Fibroblast of mammary gland (primary cell): ENCODE data around the gene CTTN.

ENCODE experiments used
- DNase-seq: peaks from one replicate; pipeline ENCODE4 v3.0.0-alpha.2; 2010; ENCODE audit warnings: low read depth
- H3K4me3 ChIP-seq: 2 replicates; pipeline ENCODE4 v1.5.1; 2011; ENCODE audit warnings: low read depth, mild to moderate bottlenecking, low read length, moderate library complexity; ENCODE audit not compliant: control insufficient read depth
- TF ChIP-seq, protein P1 (sequence below): conservative IDR thresholded peaks from 2 replicates; pipeline ENCODE4 v1.5.1; 2011; ENCODE audit warnings: low read depth, low read length, inconsistent platforms; ENCODE audit not compliant: control insufficient read depth, insufficient read depth

The CTTN gene

DNA sequence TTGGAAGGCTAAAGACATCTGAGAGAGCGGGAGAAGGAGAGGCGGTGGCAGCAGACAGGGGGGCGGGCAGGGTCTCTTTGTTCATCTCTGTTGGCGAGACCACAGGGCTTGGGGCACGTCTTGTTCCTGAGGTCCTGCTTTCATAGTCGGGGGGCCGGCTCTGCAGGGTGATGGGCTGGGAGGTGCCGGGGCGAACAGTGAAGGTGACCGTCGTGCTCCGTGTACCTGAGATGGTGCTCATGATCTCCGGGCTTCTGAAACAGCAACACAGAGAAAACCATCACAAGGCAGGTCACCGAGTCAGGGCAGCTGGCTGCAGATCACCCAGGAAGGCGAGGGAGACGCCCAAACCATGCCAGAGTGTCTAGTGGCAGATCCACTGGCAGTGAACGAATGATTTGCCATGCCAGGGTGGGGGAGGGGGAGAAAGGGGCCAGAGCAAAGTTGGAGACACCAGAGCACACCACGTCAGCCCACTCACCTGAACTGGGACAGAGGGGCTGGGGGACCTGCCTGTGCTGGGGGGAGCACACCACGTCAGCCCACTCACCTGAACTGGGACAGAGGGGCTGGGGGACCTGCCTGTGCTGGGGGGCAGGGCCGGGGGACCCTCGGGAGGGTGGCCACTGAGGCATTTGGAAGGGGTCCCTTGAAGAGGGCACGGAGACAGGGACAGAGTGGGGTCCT is 75.0 kb downstream of the CTTN start:
- TF ChIP-seq, protein P1, sequence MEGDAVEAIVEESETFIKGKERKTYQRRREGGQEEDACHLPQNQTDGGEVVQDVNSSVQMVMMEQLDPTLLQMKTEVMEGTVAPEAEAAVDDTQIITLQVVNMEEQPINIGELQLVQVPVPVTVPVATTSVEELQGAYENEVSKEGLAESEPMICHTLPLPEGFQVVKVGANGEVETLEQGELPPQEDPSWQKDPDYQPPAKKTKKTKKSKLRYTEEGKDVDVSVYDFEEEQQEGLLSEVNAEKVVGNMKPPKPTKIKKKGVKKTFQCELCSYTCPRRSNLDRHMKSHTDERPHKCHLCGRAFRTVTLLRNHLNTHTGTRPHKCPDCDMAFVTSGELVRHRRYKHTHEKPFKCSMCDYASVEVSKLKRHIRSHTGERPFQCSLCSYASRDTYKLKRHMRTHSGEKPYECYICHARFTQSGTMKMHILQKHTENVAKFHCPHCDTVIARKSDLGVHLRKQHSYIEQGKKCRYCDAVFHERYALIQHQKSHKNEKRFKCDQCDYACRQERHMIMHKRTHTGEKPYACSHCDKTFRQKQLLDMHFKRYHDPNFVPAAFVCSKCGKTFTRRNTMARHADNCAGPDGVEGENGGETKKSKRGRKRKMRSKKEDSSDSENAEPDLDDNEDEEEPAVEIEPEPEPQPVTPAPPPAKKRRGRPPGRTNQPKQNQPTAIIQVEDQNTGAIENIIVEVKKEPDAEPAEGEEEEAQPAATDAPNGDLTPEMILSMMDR = no peak
- no peak overlapping the region for H3K4me3 ChIP-seq
- DNase-seq = no peak

DNA sequence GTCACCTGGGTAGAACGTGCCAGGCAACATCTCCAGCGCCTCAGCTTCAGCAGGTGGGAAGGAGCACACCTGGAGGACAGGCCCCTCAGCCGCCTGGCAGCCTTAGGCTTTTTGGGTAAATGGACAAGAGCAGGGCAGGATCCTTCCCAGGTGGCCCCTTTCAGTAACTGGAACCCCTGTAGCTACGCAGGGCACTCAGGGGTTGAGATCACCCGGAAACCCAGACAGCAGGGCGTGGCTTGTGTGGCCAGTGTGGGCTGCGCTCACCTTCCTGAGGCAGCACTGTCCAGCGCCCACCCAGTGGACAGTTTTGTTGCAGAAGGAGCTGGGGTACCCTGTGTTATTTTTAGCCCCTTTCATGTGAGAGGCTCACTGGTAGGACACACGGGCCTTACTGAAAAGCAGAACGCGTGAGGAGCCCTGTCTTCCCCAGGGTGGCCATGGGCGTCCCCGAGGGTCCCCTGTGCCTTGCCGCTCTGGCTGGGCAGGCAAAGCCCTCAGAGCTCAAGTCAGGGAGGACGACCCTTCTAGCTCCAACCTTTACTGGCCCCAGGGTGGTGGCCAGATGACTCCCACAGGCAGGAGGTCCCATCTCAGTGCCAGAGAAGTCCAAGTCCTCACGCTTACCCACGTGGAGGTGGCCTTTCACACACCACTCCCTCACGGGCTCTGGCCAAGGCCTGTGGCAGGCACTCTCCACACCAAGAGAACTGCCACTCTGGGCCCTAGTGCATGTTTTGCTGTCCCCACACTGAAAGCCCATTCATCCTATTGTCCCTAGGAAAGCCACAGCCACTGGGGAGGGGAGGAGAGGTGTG is 75.8 kb downstream of the CTTN start:
- DNase-seq = no peak
- no peak overlapping the region for H3K4me3 ChIP-seq
- TF ChIP-seq, protein P1 = no peak

DNA sequence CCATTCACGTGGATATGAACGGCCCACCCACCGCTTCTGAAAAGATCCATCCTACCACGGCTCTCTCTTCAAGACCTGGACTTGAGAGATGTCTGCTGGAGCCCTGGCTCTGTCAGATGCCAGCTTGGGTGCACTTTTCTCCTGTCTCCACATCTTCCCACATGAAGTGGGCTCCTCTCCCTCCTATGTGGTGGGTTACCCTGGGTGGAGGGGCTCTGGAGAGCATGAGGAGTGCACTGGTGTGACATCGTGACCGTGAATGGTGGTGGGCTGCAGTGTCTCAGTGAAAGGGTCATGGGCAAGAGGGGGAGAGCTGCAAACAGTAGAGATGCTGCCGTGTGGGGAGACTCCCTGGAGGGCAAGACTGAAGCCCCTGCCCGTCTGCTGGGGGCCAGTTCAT is 76.4 kb downstream of the CTTN start:
- TF ChIP-seq, protein P1 = no peak

DNA sequence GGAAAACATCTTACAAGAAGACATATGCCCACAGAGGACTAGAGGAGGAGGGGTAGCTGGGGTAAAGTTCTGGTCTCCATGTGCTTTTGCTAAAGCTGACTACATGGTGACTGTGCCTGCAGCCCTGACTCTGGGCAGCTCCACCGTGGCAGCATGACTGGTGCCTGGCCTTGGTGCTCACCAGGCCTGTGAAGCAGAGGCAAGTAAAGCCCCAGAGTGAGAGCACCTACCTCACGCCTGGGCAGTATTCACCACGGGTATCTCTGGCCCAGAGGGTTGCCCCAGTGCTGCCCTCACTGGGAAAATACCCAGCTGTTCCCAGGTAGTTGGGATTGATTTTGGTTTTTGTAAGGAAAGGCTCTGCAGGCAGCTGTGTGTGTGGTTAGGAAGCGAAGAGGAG is 78.3 kb downstream of the CTTN start:
- TF ChIP-seq, protein P1 = no peak
- DNase-seq = peak; percentile 61

More for the DNA sequence above, 76.4 kb downstream of the CTTN start:
- no peak for DNase-seq
- no peak overlapping the region for H3K4me3 ChIP-seq

DNA sequence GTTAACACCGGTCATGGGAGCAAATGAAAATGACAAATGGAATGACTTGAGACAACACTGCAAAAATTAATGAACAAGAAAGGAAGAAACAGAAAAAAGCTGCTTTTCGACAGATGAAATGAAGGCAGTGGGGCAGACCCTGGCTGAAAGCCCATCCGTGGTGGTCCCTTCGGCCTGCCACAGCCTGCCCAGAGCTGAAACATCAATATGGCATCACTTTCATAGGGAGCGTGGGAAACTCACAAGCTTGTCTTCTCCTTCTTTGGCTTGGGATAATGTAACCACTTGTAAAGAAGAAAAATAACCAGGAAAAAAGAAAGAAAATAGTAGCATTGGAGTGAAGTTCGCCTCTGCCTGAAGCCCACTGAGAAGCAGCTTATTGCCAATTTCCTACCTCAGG is 78.8 kb downstream of the CTTN start:
- no peak for DNase-seq
- no peak overlapping the region for H3K4me3 ChIP-seq
- TF ChIP-seq, protein P1 = no peak

More for the DNA sequence above, 78.3 kb downstream of the CTTN start:
- no peak overlapping the region for H3K4me3 ChIP-seq

DNA sequence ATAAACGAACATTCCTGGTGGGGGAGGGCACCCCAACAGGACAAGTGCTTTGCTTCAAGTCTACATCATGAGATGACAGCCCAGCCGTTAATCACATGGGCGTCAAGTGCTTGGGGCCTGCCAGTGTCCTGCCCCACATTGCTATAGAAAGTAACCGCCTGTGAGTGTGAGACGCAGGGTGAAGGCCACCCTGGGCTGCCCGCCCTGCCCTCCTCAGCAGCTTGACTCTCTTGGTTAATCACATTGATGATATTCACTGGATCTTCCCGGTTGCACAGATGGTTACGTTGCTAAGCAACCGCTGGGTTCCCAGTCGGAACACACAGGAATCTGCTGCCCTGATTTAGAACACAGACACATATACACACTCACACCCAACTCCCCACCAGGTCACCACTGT is 79.3 kb downstream of the CTTN start:
- H3K4me3 ChIP-seq = no peak overlapping the region
- TF ChIP-seq, protein P1 = no peak
- no peak for DNase-seq
